Fibroblast of gingiva (primary cell): ENCODE measurements around the gene PPP1R9A.

Experiments used
- DNase-seq: peaks from one replicate; pipeline ENCODE4 v3.0.0-alpha.2; 2011; ENCODE audit warnings: low read depth

The PPP1R9A gene

GRCh38 chr7:94912085-94912484 lies 4.7 kb downstream of the PPP1R9A start:
- DNase-seq, result no peak

GRCh38 chr7:94913391-94913790 lies 6.0 kb downstream of the PPP1R9A start:
- DNase-seq, result no peak

GRCh38 chr7:94921911-94922310 lies 14.5 kb downstream of the PPP1R9A start:
- DNase-seq, result no peak

GRCh38 chr7:94922457-94922856 lies 15.1 kb downstream of the PPP1R9A start:
- DNase-seq, result no peak

- DNase-seq, result no peak
Measured at GRCh38 chr7:94923412-94923811, 16.0 kb downstream of the PPP1R9A start.

- no peak for DNase-seq
Measured at GRCh38 chr7:94928168-94928707, 20.8 kb downstream of the PPP1R9A start.

- no peak for DNase-seq
Measured at GRCh38 chr7:94933256-94933990, 26.0 kb downstream of the PPP1R9A start.

GRCh38 chr7:94939395-94939794 lies 32.0 kb downstream of the PPP1R9A start:
- DNase-seq, result no peak

- no peak for DNase-seq
Measured at GRCh38 chr7:94940241-94940640, 32.8 kb downstream of the PPP1R9A start.

GRCh38 chr7:94941844-94942632 lies 34.6 kb downstream of the PPP1R9A start:
- DNase-seq, result no peak

GRCh38 chr7:94943134-94943533 lies 35.7 kb downstream of the PPP1R9A start:
- DNase-seq, result peak; percentile 3

GRCh38 chr7:94949532-94949931 lies 42.1 kb downstream of the PPP1R9A start:
- DNase-seq, result no peak

- no peak for DNase-seq
Measured at GRCh38 chr7:94955807-94956206, 48.4 kb downstream of the PPP1R9A start.

GRCh38 chr7:94957061-94957460 lies 49.7 kb downstream of the PPP1R9A start:
- DNase-seq, result no peak

- DNase-seq, result no peak
Measured at GRCh38 chr7:94962661-94963060, 55.3 kb downstream of the PPP1R9A start.

GRCh38 chr7:94969434-94970084 lies 62.2 kb downstream of the PPP1R9A start:
- no peak for DNase-seq

GRCh38 chr7:94970085-94970576 lies 62.7 kb downstream of the PPP1R9A start:
- no peak for DNase-seq

GRCh38 chr7:94971051-94971867 lies 63.9 kb downstream of the PPP1R9A start:
- no peak for DNase-seq

- no peak for DNase-seq
Measured at GRCh38 chr7:94972296-94972695, 64.9 kb downstream of the PPP1R9A start.

- no peak for DNase-seq
Measured at GRCh38 chr7:94973844-94974243, 66.5 kb downstream of the PPP1R9A start.

- DNase-seq, result no peak
Measured at GRCh38 chr7:94974423-94974822, 67.0 kb downstream of the PPP1R9A start.

- DNase-seq, result peak; percentile 2
Measured at GRCh38 chr7:94975336-94975735, 67.9 kb downstream of the PPP1R9A start.
